Bronchial epithelial cell (primary cell): ENCODE measurements around the gene ZNF396. TPM values are rescaled to one million over a fixed set of nuclear protein-coding genes. Genes with fewer than 3 reads are reported as not detected.

Source experiments
- DNase-seq: peaks from one replicate; pipeline ENCODE4 v3.0.0-alpha.2; 2010; ENCODE audit warnings: low read depth
- FAIRE-seq: peaks from 2 replicates; lab custom pipeline; 2011; peaks lifted over from hg19 to GRCh38; lab: Jason Lieb, UNC
- H3K27me3 ChIP-seq: 2 replicates; pipeline ENCODE4 v1.5.1; 2011; ENCODE audit warnings: low read length; ENCODE audit not compliant: control insufficient read depth, insufficient read depth
- H3K36me3 ChIP-seq: 2 replicates; pipeline ENCODE4 v1.5.1; 2011; ENCODE audit warnings: low read length; ENCODE audit not compliant: control insufficient read depth, insufficient read depth
- H3K4me3 ChIP-seq: 2 replicates; pipeline ENCODE4 v1.5.1; 2011; ENCODE audit warnings: mild to moderate bottlenecking, low read depth, low read length, control low read depth
- total RNA-seq: library from RNA; depleted of rRNA; stranded (reverse); fragments of >200 nt; gene quantifications from 2 replicates; pipeline ENCODE4 v1.2.1, GENCODE V29; 2014
- TF ChIP-seq, protein P1 (sequence below): IDR thresholded peaks from 2 replicates; pipeline ENCODE4 v1.5.1; 2011; ENCODE audit warnings: mild to moderate bottlenecking, moderate library complexity, low read length, control low read depth, inconsistent platforms; ENCODE audit not compliant: insufficient read depth, severe bottlenecking

The ZNF396 gene
- total RNA-seq, 1 donor from 2014 or later: 0.79 TPM

DNA sequence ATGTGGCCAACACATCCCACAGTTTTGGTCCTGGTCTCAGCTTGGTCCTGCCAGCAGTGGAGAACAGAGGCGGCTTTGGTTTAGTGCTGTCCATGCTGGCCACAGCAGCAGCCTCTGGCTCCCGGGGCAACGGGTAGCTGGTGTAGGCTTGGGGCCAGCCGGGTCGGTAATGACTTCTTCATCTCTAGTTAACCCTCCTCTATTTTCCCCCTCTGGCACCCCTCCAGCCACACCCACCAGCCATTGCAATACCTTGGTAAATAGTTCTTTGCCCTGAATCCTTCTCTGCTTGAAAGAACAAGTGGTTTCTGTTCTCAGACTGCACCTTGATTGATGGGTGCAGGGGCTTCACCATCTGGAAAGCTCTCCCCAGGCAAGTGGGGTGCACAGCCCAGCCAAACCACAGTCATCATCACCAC lies 31.7 kb upstream of the ZNF396 start:
- Histone ChIP-seq H3K36me3 (no peaks in the 10 kb centered on the region), H3K27me3 (no peaks in the 10 kb centered on the region), H3K4me3 (no peak overlapping the region)
- TF ChIP-seq, protein P1, sequence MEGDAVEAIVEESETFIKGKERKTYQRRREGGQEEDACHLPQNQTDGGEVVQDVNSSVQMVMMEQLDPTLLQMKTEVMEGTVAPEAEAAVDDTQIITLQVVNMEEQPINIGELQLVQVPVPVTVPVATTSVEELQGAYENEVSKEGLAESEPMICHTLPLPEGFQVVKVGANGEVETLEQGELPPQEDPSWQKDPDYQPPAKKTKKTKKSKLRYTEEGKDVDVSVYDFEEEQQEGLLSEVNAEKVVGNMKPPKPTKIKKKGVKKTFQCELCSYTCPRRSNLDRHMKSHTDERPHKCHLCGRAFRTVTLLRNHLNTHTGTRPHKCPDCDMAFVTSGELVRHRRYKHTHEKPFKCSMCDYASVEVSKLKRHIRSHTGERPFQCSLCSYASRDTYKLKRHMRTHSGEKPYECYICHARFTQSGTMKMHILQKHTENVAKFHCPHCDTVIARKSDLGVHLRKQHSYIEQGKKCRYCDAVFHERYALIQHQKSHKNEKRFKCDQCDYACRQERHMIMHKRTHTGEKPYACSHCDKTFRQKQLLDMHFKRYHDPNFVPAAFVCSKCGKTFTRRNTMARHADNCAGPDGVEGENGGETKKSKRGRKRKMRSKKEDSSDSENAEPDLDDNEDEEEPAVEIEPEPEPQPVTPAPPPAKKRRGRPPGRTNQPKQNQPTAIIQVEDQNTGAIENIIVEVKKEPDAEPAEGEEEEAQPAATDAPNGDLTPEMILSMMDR: no peak
- FAIRE-seq (no peak), DNase-seq (no peak)

DNA sequence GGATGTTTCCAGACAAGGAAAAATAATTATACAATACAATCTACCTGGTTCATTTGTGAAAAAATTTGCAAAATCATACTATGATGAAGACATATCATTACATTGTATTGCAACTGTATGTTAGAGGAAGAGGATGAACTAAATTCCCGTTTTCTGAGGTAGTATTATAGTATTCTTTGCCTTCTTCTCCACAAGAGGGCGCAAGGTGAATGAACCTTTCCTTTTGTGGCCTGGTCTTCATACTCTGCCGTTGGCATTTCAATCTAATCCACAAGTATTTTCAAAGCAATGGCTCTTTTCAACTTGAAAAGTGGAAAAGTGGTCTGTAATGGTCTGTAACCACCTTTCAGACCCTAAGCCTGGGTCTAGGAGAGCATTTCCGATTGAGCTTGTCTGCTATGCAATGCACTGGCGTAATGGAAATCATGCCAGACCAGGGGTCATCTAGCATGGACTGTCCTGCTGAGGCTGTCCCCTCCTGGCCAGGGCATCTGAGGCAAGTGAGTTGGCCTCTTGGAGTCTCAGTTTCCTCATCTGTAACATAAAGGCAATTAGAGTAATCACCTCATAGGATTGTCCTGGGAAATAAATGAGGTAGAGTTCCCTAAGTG lies 30.8 kb upstream of the ZNF396 start:
- no peaks in the 10 kb centered on the region for H3K27me3 ChIP-seq
- no peak overlapping the region for H3K4me3 ChIP-seq
- H3K36me3 ChIP-seq: no peaks in the 10 kb centered on the region
- TF ChIP-seq, protein P1: peak; percentile 65
- DNase-seq (peak; percentile 63), FAIRE-seq (no peak)

DNA sequence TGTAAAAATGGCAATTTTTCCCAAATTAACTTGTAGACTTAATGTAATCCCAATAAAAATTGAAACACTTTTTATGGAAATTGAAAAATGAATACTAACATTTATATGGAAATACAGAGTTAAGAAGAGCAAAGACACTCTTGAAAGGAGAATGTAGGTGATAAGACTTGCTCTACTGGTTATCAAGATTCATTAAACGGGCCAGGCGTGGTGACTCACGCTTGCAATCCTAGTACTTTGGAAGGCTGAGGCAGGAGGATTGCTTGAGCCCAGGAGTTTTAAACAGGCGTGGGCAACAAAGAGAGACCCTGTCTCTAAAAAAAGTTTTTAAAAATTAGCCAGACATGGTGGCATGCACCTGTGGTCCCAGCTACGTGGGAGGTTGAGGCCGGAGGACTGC lies 29.5 kb upstream of the ZNF396 start:
- DNase-seq (peak; percentile 74), FAIRE-seq (no peak)
- Histone ChIP-seq H3K4me3 (no peak overlapping the region), H3K36me3 (no peaks in the 10 kb centered on the region), H3K27me3 (no peaks in the 10 kb centered on the region)
- TF ChIP-seq, protein P1: no peak

DNA sequence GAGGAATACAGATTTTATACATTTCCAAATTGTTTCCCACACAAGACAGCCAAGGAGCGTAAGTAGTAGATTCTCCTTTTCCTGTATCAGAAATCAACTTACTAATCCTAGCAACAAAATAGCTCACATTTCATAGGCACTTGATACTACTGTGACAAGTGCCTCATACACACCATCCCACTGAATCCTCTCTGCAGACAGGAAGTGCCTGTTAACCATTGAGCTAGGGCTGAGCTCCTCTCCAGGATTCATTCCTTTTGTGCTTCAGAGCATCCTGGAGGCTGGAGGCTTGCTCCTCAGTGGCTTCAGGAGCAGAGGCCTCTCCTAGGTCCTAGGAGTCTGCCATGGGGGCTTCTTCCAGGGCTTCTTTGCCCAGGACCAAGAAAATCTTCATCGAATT lies 20.8 kb upstream of the ZNF396 start:
- DNase-seq: no peak
- FAIRE-seq: no peak
- Histone ChIP-seq H3K27me3 (no peaks in the 10 kb centered on the region), H3K4me3 (no peak overlapping the region), H3K36me3 (no peaks in the 10 kb centered on the region)
- TF ChIP-seq, protein P1: no peak

DNA sequence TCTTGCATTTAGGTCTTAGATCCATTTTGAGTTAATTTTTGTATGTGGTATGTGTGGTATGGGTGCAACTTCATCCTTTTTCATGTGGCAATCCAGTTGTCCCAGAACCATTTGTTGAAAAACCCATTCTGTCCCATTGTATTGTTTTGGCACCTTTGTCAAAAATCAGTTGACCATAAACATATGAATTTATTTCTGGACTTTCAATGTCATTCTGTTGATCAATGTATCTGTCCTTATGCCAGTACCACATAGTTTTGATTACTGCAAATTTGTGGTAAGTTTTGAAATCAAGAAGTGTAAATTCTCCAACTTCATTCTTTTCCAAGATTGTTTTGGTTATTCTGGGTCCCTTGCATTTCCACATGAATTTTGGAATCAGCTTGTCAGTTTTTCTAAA lies 16.6 kb upstream of the ZNF396 start:
- H3K27me3 ChIP-seq: no peaks in the 10 kb centered on the region
- no peak for FAIRE-seq
- H3K36me3 ChIP-seq: no peaks in the 10 kb centered on the region
- no peak overlapping the region for H3K4me3 ChIP-seq
- DNase-seq: no peak
- TF ChIP-seq, protein P1: no peak

DNA sequence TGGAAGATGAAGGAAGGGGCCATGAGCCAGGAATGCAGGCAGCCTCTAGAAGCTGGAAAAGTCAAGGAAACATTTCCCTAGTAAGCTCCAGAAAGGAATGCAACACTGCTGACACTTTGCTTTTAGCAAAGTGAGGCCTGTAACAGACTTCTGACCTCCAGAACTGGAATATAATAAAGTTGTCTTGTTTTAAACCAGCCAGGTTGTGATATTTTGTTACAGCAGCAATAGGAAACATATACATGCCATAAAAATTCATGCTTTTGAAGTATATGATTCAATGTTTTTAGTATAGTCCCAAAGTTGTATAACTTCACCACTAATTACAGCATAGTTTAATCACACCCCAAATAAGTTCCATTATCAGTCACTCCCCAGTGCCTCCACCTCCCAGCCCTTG lies 15.2 kb upstream of the ZNF396 start:
- FAIRE-seq: no peak
- no peaks in the 10 kb centered on the region for H3K27me3 ChIP-seq
- H3K4me3 ChIP-seq: no peak overlapping the region
- TF ChIP-seq, protein P1: no peak
- no peaks in the 10 kb centered on the region for H3K36me3 ChIP-seq
- DNase-seq: no peak
